ENCODE results near the gene AUTS2.

Gene AUTS2

DNA sequence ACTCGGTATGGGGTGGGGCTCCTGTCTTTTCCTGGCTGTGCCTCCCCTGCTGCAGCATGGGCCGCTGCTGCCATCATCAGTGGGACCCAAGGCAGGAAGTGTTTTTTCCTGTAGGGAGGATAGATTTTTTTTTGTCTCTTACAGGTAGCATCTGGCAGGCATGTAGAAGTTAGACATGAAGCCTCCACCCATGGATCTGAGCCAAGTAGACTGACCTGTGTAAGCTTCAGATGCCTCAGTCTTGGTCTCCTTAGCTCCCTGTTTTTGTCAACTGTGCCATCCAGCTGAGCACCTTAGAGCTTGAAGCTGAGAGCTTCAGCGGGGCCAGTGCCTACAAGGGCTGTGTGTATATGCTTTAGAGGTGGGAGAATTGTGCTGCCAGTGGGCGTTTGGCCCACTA is 93.5 kb downstream of the AUTS2 start:
- H3K27me3 ChIP-seq (ENCODE audit: insufficient read depth, poor library complexity, severe bottlenecking), result no peaks in the 10 kb centered on the region
- no peak for DNase-seq (ENCODE audit: low read depth in 1 of 2, low spot score in 1 of 2)
- no peak overlapping the region for H3K27ac ChIP-seq (replicated peaks)
- H3K4me3 ChIP-seq (replicated peaks; ENCODE audit: insufficient read depth, low read length), result no peak overlapping the region
- TF ChIP-seq GABPA (IDR thresholded peaks at IDR 0.05; ENCODE audit: low read depth), result no peak
- TF ChIP-seq SPI1 (IDR thresholded peaks at IDR 0.05; ENCODE audit: borderline replicate concordance, low read depth), result no peak
- TF ChIP-seq, protein P1, sequence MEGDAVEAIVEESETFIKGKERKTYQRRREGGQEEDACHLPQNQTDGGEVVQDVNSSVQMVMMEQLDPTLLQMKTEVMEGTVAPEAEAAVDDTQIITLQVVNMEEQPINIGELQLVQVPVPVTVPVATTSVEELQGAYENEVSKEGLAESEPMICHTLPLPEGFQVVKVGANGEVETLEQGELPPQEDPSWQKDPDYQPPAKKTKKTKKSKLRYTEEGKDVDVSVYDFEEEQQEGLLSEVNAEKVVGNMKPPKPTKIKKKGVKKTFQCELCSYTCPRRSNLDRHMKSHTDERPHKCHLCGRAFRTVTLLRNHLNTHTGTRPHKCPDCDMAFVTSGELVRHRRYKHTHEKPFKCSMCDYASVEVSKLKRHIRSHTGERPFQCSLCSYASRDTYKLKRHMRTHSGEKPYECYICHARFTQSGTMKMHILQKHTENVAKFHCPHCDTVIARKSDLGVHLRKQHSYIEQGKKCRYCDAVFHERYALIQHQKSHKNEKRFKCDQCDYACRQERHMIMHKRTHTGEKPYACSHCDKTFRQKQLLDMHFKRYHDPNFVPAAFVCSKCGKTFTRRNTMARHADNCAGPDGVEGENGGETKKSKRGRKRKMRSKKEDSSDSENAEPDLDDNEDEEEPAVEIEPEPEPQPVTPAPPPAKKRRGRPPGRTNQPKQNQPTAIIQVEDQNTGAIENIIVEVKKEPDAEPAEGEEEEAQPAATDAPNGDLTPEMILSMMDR (IDR thresholded peaks at IDR 0.05; ENCODE audit: insufficient read depth, low read length), result no peak
- TF ChIP-seq, protein P2, sequence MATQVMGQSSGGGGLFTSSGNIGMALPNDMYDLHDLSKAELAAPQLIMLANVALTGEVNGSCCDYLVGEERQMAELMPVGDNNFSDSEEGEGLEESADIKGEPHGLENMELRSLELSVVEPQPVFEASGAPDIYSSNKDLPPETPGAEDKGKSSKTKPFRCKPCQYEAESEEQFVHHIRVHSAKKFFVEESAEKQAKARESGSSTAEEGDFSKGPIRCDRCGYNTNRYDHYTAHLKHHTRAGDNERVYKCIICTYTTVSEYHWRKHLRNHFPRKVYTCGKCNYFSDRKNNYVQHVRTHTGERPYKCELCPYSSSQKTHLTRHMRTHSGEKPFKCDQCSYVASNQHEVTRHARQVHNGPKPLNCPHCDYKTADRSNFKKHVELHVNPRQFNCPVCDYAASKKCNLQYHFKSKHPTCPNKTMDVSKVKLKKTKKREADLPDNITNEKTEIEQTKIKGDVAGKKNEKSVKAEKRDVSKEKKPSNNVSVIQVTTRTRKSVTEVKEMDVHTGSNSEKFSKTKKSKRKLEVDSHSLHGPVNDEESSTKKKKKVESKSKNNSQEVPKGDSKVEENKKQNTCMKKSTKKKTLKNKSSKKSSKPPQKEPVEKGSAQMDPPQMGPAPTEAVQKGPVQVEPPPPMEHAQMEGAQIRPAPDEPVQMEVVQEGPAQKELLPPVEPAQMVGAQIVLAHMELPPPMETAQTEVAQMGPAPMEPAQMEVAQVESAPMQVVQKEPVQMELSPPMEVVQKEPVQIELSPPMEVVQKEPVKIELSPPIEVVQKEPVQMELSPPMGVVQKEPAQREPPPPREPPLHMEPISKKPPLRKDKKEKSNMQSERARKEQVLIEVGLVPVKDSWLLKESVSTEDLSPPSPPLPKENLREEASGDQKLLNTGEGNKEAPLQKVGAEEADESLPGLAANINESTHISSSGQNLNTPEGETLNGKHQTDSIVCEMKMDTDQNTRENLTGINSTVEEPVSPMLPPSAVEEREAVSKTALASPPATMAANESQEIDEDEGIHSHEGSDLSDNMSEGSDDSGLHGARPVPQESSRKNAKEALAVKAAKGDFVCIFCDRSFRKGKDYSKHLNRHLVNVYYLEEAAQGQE (IDR thresholded peaks at IDR 0.05; ENCODE audit: insufficient replicate concordance, low read depth), result no peak
- TF ChIP-seq POLR2AphosphoS5 (IDR thresholded peaks at IDR 0.05; ENCODE audit: low read depth), result no peak

DNA sequence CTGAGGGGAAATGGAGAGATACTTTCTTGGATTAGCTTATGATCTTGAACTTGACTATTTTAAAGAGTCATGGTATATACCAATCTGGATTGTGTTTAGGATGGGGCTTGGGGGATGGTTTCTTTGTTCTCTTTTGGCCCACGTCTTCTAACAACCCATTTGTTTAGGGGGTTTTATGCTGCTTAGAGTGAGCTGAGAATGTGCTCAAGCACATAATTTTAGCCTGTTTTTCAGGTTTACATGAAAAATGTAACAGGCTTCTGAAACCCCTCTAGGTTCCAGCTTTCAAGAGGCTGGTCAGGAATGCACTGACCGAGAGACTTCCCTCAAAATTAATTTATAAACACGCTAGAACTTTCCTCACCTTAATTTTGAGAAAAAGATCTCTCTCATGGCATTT is 94.3 kb downstream of the AUTS2 start:
- Histone ChIP-seq H3K27me3 (ENCODE audit: insufficient read depth, poor library complexity, severe bottlenecking) (no peaks in the 10 kb centered on the region), H3K27ac (replicated peaks) (no peak overlapping the region), H3K4me3 (replicated peaks; ENCODE audit: insufficient read depth, low read length) (no peak overlapping the region)
- DNase-seq (ENCODE audit: low read depth in 1 of 2, low spot score in 1 of 2), result no peak
- TF ChIP-seq GABPA (IDR thresholded peaks at IDR 0.05; ENCODE audit: low read depth), result no peak
- TF ChIP-seq, protein P2 (IDR thresholded peaks at IDR 0.05; ENCODE audit: insufficient replicate concordance, low read depth), result no peak
- TF ChIP-seq SPI1 (IDR thresholded peaks at IDR 0.05; ENCODE audit: borderline replicate concordance, low read depth), result no peak
- TF ChIP-seq, protein P1 (IDR thresholded peaks at IDR 0.05; ENCODE audit: insufficient read depth, low read length), result no peak
- TF ChIP-seq POLR2AphosphoS5 (IDR thresholded peaks at IDR 0.05; ENCODE audit: low read depth), result no peak

DNA sequence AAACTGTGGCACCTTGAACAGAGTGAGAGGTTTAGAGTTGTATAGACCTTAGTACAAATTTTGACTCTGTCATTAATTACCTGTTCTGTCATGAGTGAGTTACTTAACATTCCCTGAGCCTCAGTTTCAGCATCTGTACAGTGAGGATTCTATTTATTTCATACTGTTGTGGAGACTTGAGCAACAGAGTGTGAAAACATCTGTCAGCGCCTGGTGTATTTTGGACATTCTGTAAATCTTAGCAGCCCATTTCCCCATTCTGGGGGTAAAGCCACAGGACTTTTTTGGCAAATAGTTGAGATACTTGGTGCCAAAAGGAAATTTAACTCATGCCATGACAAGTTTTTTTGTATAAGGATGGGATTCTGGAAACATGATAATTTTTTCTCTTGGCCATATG is 94.8 kb downstream of the AUTS2 start:
- TF ChIP-seq GABPA (IDR thresholded peaks at IDR 0.05; ENCODE audit: low read depth) (no peak), SPI1 (IDR thresholded peaks at IDR 0.05; ENCODE audit: borderline replicate concordance, low read depth) (peak; percentile 18; the same call in 1 of the 2 replicates)
- H3K27ac ChIP-seq (replicated peaks), result no peak overlapping the region
- DNase-seq (ENCODE audit: low read depth in 1 of 2, low spot score in 1 of 2), result no peak
- H3K27me3 ChIP-seq (ENCODE audit: insufficient read depth, poor library complexity, severe bottlenecking), result no peaks in the 10 kb centered on the region
- no peak overlapping the region for H3K4me3 ChIP-seq (replicated peaks; ENCODE audit: insufficient read depth, low read length)

DNA sequence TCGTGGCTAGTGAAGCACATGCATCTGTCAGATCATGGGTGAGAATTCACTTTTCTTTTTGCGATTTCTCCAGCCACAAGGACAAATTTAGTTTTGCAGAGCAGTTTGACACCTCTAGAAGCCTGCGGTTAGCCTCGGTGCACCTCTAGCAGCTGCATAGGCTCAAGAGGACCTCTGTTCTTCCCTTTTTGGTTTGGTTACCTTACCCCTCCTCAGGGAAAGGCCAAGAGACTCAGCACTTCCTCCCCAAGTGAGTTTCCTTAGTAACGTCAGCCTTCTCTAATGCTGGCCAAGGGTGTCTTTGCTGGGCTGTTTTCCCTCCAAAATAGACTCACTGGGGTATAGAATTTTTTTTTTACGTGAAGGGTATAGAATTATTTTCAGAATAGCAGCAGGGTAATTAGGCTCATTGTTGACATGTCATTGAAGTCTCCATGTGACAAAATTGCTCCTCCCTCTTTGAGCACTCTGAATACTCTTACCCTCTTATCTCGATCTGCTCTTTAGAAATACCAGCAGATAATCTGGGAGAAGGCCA is 97.8 kb downstream of the AUTS2 start:
- DNase-seq (ENCODE audit: low read depth in 1 of 2, low spot score in 1 of 2), result peak in 1 of 2 experiments; percentile 58

More for the DNA sequence above, 97.8 kb downstream of the AUTS2 start:
- Histone ChIP-seq H3K27ac (replicated peaks) (no peak overlapping the region), H3K4me3 (replicated peaks; ENCODE audit: insufficient read depth, low read length) (no peak overlapping the region), H3K27me3 (ENCODE audit: insufficient read depth, poor library complexity, severe bottlenecking) (no peaks in the 10 kb centered on the region)
- TF ChIP-seq SPI1 (IDR thresholded peaks at IDR 0.05; ENCODE audit: borderline replicate concordance, low read depth), result peak; percentile 94
- TF ChIP-seq, protein P2 (IDR thresholded peaks at IDR 0.05; ENCODE audit: insufficient replicate concordance, low read depth), result no peak

All from HL-60 (cell line).